ENCODE data around the gene KLKB1. TPM values are rescaled to one million over a fixed set of nuclear protein-coding genes. Genes with fewer than 3 reads are reported as not detected.

KLKB1 gene
- total RNA-seq, 1 experiment from 2014 or later, result 0.10 TPM

DNA sequence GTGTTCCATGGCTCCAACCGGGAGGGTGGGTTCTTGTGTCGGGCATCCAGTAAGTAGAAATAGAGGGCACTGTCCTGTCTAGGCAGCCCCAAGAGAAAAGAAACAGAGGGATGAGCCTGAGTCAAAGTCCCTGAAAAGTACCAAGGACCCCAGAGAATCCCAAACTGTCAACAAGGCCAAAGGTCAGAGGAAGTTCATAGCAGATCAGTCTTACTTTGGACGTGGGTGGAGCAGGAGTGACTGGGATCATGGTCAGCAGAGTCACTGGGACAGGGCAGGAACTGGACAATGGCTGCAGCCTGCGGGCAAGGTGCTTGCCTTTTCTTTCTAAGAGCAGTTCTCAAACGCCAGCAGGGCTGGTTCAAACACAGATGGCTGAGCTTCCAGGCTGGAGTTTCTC lies 56.0 kb downstream of the KLKB1 start (continued):
- TF ChIP-seq, protein P1, sequence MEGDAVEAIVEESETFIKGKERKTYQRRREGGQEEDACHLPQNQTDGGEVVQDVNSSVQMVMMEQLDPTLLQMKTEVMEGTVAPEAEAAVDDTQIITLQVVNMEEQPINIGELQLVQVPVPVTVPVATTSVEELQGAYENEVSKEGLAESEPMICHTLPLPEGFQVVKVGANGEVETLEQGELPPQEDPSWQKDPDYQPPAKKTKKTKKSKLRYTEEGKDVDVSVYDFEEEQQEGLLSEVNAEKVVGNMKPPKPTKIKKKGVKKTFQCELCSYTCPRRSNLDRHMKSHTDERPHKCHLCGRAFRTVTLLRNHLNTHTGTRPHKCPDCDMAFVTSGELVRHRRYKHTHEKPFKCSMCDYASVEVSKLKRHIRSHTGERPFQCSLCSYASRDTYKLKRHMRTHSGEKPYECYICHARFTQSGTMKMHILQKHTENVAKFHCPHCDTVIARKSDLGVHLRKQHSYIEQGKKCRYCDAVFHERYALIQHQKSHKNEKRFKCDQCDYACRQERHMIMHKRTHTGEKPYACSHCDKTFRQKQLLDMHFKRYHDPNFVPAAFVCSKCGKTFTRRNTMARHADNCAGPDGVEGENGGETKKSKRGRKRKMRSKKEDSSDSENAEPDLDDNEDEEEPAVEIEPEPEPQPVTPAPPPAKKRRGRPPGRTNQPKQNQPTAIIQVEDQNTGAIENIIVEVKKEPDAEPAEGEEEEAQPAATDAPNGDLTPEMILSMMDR (IDR thresholded peaks at IDR 0.05 in 2 of 3, conservative IDR thresholded peaks at IDR 0.05 in 1 of 3; ENCODE audit: borderline replicate concordance in 1 of 3, insufficient read depth in 1 of 3, low read depth in 2 of 3, low read length in 2 of 3), result no peak
- TF ChIP-seq POLR2AphosphoS5 (IDR thresholded peaks at IDR 0.05; ENCODE audit: low read depth, low read length), result no peak
- TF ChIP-seq ZFX (IDR thresholded peaks at IDR 0.05), result no peak
- TF ChIP-seq ZNF274 (IDR thresholded peaks at IDR 0.05; ENCODE audit: low read depth, low read length), result no peak
- no peak for TF ChIP-seq RAD21 (IDR thresholded peaks at IDR 0.05; ENCODE audit: low read depth)
- no peak for TF ChIP-seq EZH2 (IDR thresholded peaks at IDR 0.05)
- TF ChIP-seq YY1 (IDR thresholded peaks at IDR 0.05; ENCODE audit: extremely low read depth, insufficient replicate concordance, low read depth, low read length), result no peak
- TF ChIP-seq EGR1 (IDR thresholded peaks at IDR 0.05; ENCODE audit: low read depth), result no peak

DNA sequence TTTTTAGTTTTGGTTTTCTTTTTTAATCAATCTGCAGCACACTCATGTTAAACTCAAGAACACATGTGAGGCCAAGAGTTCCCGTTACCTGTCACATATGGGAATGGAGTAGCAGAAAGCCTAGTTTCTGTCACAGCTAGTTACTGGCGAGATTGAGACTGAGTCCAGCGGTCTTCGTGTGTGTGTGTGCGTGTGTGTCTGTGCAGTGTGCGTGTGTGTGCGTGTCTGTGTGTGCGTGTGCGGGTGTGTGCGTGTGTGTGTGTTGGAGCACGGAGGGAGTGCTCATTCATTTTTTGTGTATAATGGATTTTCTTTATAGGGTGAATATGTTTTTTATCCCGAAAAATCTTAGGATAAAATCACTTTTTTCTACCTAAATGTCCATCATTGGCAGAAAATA lies 57.8 kb downstream of the KLKB1 start:
- Histone ChIP-seq H3K4me3 (replicated peaks in 1 of 2; ENCODE audit: low read depth in 1 of 2, low read length in 2 of 2) (no peak overlapping the region), H3K9me2 (ENCODE audit: insufficient read depth) (no peaks in the 10 kb centered on the region), H3K9me3 (ENCODE audit: control insufficient read depth in 1 of 2, insufficient read depth in 1 of 2, low read depth in 1 of 2, low read length in 2 of 2) (no peaks in the 10 kb centered on the region), H3K27me3 (ENCODE audit: insufficient read depth, low read length) (no peaks in the 10 kb centered on the region), H3K4me1 (ENCODE audit: control insufficient read depth in 1 of 2, insufficient read depth in 2 of 2, low read length in 2 of 2) (no peaks in the 10 kb centered on the region), H3K79me2 (ENCODE audit: insufficient read depth, low read length) (no peaks in the 10 kb centered on the region), H3K9ac (ENCODE audit: low read length) (no peak overlapping the region), H3K36me3 (ENCODE audit: control insufficient read depth in 1 of 2, insufficient read depth in 2 of 2, low read length in 2 of 2) (no peaks in the 10 kb centered on the region), H2AFZ (ENCODE audit: low read depth, low read length, poor library complexity, severe bottlenecking) (no peak overlapping the region), H3K27ac (ENCODE audit: low read depth, low read length) (no peak overlapping the region), H4K20me1 (ENCODE audit: insufficient read depth) (no peaks in the 10 kb centered on the region), H3K4me2 (ENCODE audit: low read length) (no peak overlapping the region)
- BruUV-seq (replicated peaks), result no TSS peak
- no peak for DNase-seq (ENCODE audit: low read depth, low spot score)
- ATAC-seq, result no peak
- CTCF ChIA-PET, result no interaction called here
- POLR2A ChIA-PET, result no interaction called here
- RAD21 ChIA-PET (ENCODE audit: low non-redundant PET in 1 of 2, low total read pairs in 2 of 2, uncharacterized antibody in 2 of 2, unreplicated experiment in 2 of 2), result no interaction called here
- intact Hi-C loops (cut with micrococcal nuclease), result no loop called here
- no peak for TF ChIP-seq FOSL1 (IDR thresholded peaks at IDR 0.05; ENCODE audit: low read depth)
- TF ChIP-seq, protein P2, sequence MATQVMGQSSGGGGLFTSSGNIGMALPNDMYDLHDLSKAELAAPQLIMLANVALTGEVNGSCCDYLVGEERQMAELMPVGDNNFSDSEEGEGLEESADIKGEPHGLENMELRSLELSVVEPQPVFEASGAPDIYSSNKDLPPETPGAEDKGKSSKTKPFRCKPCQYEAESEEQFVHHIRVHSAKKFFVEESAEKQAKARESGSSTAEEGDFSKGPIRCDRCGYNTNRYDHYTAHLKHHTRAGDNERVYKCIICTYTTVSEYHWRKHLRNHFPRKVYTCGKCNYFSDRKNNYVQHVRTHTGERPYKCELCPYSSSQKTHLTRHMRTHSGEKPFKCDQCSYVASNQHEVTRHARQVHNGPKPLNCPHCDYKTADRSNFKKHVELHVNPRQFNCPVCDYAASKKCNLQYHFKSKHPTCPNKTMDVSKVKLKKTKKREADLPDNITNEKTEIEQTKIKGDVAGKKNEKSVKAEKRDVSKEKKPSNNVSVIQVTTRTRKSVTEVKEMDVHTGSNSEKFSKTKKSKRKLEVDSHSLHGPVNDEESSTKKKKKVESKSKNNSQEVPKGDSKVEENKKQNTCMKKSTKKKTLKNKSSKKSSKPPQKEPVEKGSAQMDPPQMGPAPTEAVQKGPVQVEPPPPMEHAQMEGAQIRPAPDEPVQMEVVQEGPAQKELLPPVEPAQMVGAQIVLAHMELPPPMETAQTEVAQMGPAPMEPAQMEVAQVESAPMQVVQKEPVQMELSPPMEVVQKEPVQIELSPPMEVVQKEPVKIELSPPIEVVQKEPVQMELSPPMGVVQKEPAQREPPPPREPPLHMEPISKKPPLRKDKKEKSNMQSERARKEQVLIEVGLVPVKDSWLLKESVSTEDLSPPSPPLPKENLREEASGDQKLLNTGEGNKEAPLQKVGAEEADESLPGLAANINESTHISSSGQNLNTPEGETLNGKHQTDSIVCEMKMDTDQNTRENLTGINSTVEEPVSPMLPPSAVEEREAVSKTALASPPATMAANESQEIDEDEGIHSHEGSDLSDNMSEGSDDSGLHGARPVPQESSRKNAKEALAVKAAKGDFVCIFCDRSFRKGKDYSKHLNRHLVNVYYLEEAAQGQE (IDR thresholded peaks at IDR 0.05; ENCODE audit: low read depth), result no peak
- no peak for TF ChIP-seq SP1 (IDR thresholded peaks at IDR 0.05; ENCODE audit: low read depth)
- no peak for TF ChIP-seq TCF7L2 (IDR thresholded peaks at IDR 0.05; ENCODE audit: borderline replicate concordance, extremely low read depth, insufficient read depth, insufficient read length)
- TF ChIP-seq, protein P3, sequence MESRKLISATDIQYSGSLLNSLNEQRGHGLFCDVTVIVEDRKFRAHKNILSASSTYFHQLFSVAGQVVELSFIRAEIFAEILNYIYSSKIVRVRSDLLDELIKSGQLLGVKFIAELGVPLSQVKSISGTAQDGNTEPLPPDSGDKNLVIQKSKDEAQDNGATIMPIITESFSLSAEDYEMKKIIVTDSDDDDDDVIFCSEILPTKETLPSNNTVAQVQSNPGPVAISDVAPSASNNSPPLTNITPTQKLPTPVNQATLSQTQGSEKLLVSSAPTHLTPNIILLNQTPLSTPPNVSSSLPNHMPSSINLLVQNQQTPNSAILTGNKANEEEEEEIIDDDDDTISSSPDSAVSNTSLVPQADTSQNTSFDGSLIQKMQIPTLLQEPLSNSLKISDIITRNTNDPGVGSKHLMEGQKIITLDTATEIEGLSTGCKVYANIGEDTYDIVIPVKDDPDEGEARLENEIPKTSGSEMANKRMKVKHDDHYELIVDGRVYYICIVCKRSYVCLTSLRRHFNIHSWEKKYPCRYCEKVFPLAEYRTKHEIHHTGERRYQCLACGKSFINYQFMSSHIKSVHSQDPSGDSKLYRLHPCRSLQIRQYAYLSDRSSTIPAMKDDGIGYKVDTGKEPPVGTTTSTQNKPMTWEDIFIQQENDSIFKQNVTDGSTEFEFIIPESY (IDR thresholded peaks at IDR 0.05; ENCODE audit: extremely low read depth, insufficient replicate concordance, low read length), result no peak
- no peak for TF ChIP-seq POLR2A (IDR thresholded peaks at IDR 0.05; ENCODE audit: borderline replicate concordance, extremely low read depth, insufficient read depth, insufficient read length)
- no peak for TF ChIP-seq JUND (IDR thresholded peaks at IDR 0.05)
- no peak for TF ChIP-seq POLR2AphosphoS5 (IDR thresholded peaks at IDR 0.05; ENCODE audit: low read depth, low read length)
- TF ChIP-seq CEBPB (IDR thresholded peaks at IDR 0.05; ENCODE audit: low read depth), result no peak
- no peak for TF ChIP-seq EGR1 (IDR thresholded peaks at IDR 0.05; ENCODE audit: low read depth)
- no peak for TF ChIP-seq ZFX (IDR thresholded peaks at IDR 0.05)
- TF ChIP-seq SIN3A (IDR thresholded peaks at IDR 0.05; ENCODE audit: low read depth), result no peak
- TF ChIP-seq, protein P4, sequence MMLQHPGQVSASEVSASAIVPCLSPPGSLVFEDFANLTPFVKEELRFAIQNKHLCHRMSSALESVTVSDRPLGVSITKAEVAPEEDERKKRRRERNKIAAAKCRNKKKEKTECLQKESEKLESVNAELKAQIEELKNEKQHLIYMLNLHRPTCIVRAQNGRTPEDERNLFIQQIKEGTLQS (IDR thresholded peaks at IDR 0.05), result no peak

All from HCT116 (cell line).